Common myeloid progenitor, CD34-positive (primary cell): ENCODE measurements around the gene HS3ST1.

ENCODE experiments used
- CTCF ChIA-PET: fragments of 350-600 bp; sonication (Branson Sonifier 250); formaldehyde crosslinking; loops from one replicate; lab custom pipeline; 2021; ENCODE audit warnings: antibody characterized with exemption; lab: Charles Lee
- POLR2A ChIA-PET: fragments of 350-600 bp; sonication (Branson Sonifier 250); formaldehyde crosslinking; loops from one replicate; lab custom pipeline; 2021; ENCODE audit warnings: antibody characterized with exemption; lab: Charles Lee
- DNase-seq, 3 donors: peaks; one replicate each; pipeline versions ENCODE4 v3.0.0 to v3.0.0-alpha.2; 2013
- H3K27ac ChIP-seq, 2 experiments: 1 replicate in 1 of 2; 2 replicates in 1 of 2; pipeline ENCODE4 v1.7.0; 2013; ENCODE audit warnings: inconsistent platforms in 2 of 2, low read length in 2 of 2, mild to moderate bottlenecking in 2 of 2, low read depth in 1 of 2, moderate library complexity in 1 of 2; ENCODE audit not compliant: severe bottlenecking in 2 of 2, insufficient read depth in 1 of 2, poor library complexity in 1 of 2
- H3K27me3 ChIP-seq, 5 experiments: replicated peaks in 2 of 5; 1 replicate in 3 of 5; 2 replicates in 2 of 5; pipeline versions ENCODE4 v1.6.1 to v1.7.0; 2013; ENCODE audit warnings: low read length in 4 of 5, mild to moderate bottlenecking in 2 of 5, moderate library complexity in 2 of 5, inconsistent platforms in 1 of 5; ENCODE audit not compliant: insufficient read depth in 5 of 5, control insufficient read depth in 4 of 5
- H3K36me3 ChIP-seq, 4 experiments: 1 replicate in 2 of 4; 2 replicates in 2 of 4; pipeline versions ENCODE4 v1.6.1 to v1.7.0; 2013; ENCODE audit warnings: low read length in 3 of 4, control low read depth in 1 of 4, mild to moderate bottlenecking in 1 of 4; ENCODE audit not compliant: control insufficient read depth in 4 of 4, insufficient read depth in 4 of 4
- H3K4me1 ChIP-seq, 4 experiments: 1 replicate in 3 of 4; 2 replicates in 1 of 4; pipeline versions ENCODE4 v1.6.1 to v1.7.1; 2013; ENCODE audit warnings: low read length in 3 of 4, mild to moderate bottlenecking in 3 of 4, control low read depth in 1 of 4, inconsistent platforms in 1 of 4, moderate library complexity in 1 of 4; ENCODE audit not compliant: control insufficient read depth in 4 of 4, insufficient read depth in 4 of 4; ENCODE audit errors: control extremely low read depth in 1 of 4
- H3K4me3 ChIP-seq, 7 experiments: 1 replicate in 4 of 7; 2 replicates in 3 of 7; pipeline versions ENCODE4 v1.5.1 to v1.7.0; 2013; ENCODE audit warnings: mild to moderate bottlenecking in 7 of 7, low read length in 6 of 7, moderate library complexity in 6 of 7, inconsistent platforms in 2 of 7, low read depth in 2 of 7, control low read depth in 1 of 7; ENCODE audit not compliant: insufficient read depth in 4 of 7, control insufficient read depth in 1 of 7; ENCODE audit errors: extremely low read depth in 1 of 7
- H3K9me3 ChIP-seq, 5 experiments: 1 replicate in 4 of 5; 2 replicates in 1 of 5; pipeline versions ENCODE4 v1.6.1 to v1.7.1; 2013; ENCODE audit warnings: low read length in 4 of 5, mild to moderate bottlenecking in 2 of 5, inconsistent platforms in 1 of 5, low read depth in 1 of 5, moderate library complexity in 1 of 5; ENCODE audit not compliant: control insufficient read depth in 4 of 5, insufficient read depth in 2 of 5; ENCODE audit errors: control extremely low read depth in 1 of 5
- WGBS: methylation state at CpG from one replicate; pipeline ENCODE4 v1.1.5; 2013; ENCODE audit not compliant: insufficient coverage; 5-methylcytosine and 5-hydroxymethylcytosine counted together

The HS3ST1 gene

GRCh38 chr4:11344916-11345315, 83.8 kb downstream of the HS3ST1 start:
- POLR2A ChIA-PET: no interaction called here

DNA sequence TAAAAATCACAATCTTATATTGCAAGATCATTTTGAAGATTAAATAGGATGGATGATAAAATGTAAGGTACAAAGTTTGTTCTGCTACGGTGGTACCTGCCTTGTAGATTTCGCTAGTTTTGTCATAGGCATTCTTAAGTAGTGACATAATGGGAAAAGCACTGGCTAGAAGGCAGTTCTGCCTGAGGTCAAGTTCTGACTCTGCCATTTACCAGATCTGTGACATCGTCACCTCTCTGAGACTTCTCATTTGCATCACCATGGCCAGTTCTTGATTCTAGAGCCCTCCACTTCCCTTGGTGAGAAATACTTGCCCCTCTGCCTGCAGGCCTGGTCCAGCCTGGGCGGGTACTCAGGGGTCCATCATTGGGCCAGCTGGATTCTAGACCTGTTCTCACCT, 85.2 kb downstream of the HS3ST1 start:
- Histone ChIP-seq H3K27me3 (no peaks in the 10 kb centered on the region), H3K9me3 (no peaks in the 10 kb centered on the region), H3K27ac (no peak overlapping the region), H3K36me3 (no peaks in the 10 kb centered on the region), H3K4me3 (no peak overlapping the region), H3K4me1 (peaks cover 0 to 9% (median 4%) of the 10 kb centered on the region in 4 experiments)
- ChIA-PET POLR2A (no interaction called here), CTCF (no interaction called here)
- WGBS: 98% methylated on average over 4 of the region's 4 CpGs
- DNase-seq: no peak

More at GRCh38 chr4:11344916-11345315, 83.8 kb downstream of the HS3ST1 start:
- H3K4me3 ChIP-seq: no peak overlapping the region
- 100% methylated on average over 2 of the region's 2 CpGs for WGBS
- DNase-seq: no peak
- CTCF ChIA-PET: no interaction called here
- no peak overlapping the region for H3K27ac ChIP-seq
- H3K9me3 ChIP-seq: no peaks in the 10 kb centered on the region
- no peaks in the 10 kb centered on the region for H3K36me3 ChIP-seq
- H3K27me3 ChIP-seq: no peaks in the 10 kb centered on the region
- H3K4me1 ChIP-seq: no peaks in the 10 kb centered on the region
